Measurements from ENCODE around the gene DPYD. TPM values are rescaled to one million over a fixed set of nuclear protein-coding genes. Genes with fewer than 3 reads are reported as not detected.

The DPYD gene
- total and polyA plus RNA-seq, 9 of the 15 experiments (the other 6 are each of a cell fraction or from before 2014, with no cell fraction given) = 0.03 to 0.25 (median 0.08) TPM; not detected in 2

DNA sequence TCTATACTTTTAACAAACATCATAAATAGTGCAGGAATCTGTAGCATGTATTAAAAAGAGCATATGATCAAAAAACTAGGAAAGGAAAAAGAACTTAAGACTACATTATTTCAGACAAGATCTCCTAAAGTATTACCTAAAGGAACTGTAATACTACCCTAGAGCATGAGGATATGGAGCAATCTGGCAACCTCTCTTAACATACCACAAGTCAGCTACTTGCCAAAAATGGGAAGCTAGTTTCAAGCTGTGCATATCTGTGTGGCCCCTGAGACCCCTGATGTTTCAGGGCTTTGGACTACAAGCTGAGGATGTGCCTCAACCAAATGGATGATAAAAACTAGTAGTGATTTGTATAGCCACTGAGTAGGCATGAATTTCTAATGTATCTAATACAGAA is 673.6 kb downstream of the DPYD start (continued):
- TF ChIP-seq PHB (CRISPR knock-in tag; IDR thresholded peaks at IDR 0.05) (no peak), HMG20A (CRISPR knock-in tag; conservative IDR thresholded peaks at IDR 0.05) (no peak), ZBTB7A (IDR thresholded peaks at IDR 0.05; ENCODE audit: borderline replicate concordance, control insufficient read depth, low read depth, low read length) (no peak)

GRCh38 chr1:97245682-97246081 is 675.2 kb downstream of the DPYD start:
- Histone ChIP-seq H3K27me3 (ENCODE audit: control insufficient read depth in 2 of 2, insufficient read depth in 2 of 2, low read length in 2 of 2) (no peaks in the 10 kb centered on the region), H3K4me1 (replicated peaks in 1 of 2; ENCODE audit: control insufficient read depth in 2 of 2, insufficient read depth in 2 of 2, low read length in 2 of 2) (no peaks in the 10 kb centered on the region), H3K4me3 (no peak overlapping the region), H3K9me1 (ENCODE audit: control insufficient read depth, insufficient read depth, low read length) (no peaks in the 10 kb centered on the region), H3K9ac (ENCODE audit: insufficient read depth in 1 of 2, low read depth in 2 of 2, low read length in 2 of 2) (no peak overlapping the region), H2AFZ (ENCODE audit: low read depth, low read length) (no peak overlapping the region), H3K4me2 (ENCODE audit: insufficient read depth, low read length) (no peak overlapping the region), H3K79me2 (ENCODE audit: control insufficient read depth, insufficient read depth, low read length) (no peaks in the 10 kb centered on the region), H3K36me3 (ENCODE audit: control insufficient read depth, insufficient read depth, low read length) (no peaks in the 10 kb centered on the region), H3K27ac (ENCODE audit: extremely low read depth, low read depth, low read length) (no peak overlapping the region), H4K20me1 (replicated peaks; ENCODE audit: control insufficient read depth, insufficient read depth, low read length) (no peaks in the 10 kb centered on the region), H3K9me3 (replicated peaks; ENCODE audit: control insufficient read depth, insufficient read depth, low read depth, low read length) (no peaks in the 10 kb centered on the region)
- in situ Hi-C loops (cut with MboI) = no loop called here
- FAIRE-seq = no peak
- ATAC-seq = no peak
- TF ChIP-seq ZSCAN32 (CRISPR knock-in tag; IDR thresholded peaks at IDR 0.05) (no peak), XRCC3 (IDR thresholded peaks at IDR 0.05) (no peak), L3MBTL2 (IDR thresholded peaks at IDR 0.05) (no peak), PHB2 (IDR thresholded peaks at IDR 0.05; ENCODE audit: low read depth) (no peak)
- ChIA-PET POLR2A (no interaction called here), CTCF (ENCODE audit: low intra/inter-chr PET ratio) (no interaction called here)
- intact Hi-C loops (cut with micrococcal nuclease) = no loop called here
- BruUV-seq (replicated peaks) = no TSS peak
- DNase-seq (ENCODE audit: extremely low read depth in 1 of 4, low spot score in 3 of 4) = no peak
- WGBS (ENCODE audit: insufficient coverage, low coverage, missing lambda C conversion rate) = 0% methylated on average over 1 of the region's 1 CpG
